GM19463 (cell line): ENCODE results near the gene MAP3K13.
"Not testable (repeated sequence)": the region's sequence is repeated elsewhere in the genome, so short reads cannot be mapped to it uniquely, and the experiment has no call there.

Source experiments
- ATAC-seq: cut with Tn5 transposase; IDR thresholded peaks from one replicate; pipeline ENCODE4 v1.9.1; 2021; ENCODE audit warnings: mild to moderate bottlenecking, moderate library complexity; ENCODE audit not compliant: unreplicated experiment

The MAP3K13 gene

DNA sequence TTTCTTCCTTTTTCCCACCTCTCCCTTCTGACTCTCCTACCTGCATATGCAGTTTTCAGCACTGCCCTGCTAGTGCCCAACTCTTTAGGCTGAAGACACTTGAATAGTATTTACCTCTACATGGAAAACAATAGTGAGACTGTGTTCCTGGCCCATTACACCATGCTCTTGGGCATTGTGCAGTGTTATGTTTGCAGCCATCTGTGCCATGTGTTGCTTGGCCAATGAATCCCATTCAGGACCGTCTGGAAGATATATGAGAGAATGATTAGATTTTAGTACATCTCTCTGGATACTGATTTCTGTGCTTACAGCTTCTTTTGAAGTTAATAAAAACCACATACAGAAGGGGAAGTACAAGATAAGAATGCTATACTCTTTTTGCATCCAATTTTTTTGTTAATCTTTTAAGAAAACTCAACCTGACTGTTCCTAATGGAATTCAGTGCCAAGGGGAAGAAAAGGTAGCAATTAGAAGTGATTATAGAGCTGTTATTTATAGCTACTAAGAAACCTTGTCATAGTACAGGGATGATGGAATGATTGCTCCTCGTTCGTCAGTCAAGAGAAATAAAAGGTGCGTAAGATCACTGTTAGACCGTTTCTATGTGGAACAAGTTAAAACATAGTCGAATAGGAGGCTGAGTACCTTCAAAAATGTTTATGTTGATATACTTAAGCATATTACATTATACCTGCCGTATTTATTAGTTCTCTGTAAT lies 77.0 kb downstream of the MAP3K13 start:
- ATAC-seq: no peak

DNA sequence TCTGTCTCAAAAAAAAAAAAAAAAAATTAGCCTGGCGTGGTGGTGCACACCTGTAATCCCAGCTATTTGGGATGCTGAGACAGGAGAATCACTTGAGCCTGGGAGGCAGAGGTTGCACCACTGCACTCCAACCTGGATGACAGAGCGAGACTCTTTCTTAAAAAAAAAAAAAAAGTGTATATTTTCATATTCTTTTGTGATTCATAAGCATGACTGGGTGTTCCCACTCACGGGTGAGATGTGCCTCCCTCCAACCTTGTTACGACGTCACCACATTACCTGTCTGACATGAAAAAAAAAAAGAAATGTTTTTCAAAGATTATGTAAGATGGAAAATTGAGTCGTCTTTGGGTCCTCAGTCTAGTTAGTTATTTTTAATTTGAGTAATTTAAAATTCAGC lies 79.1 kb downstream of the MAP3K13 start:
- ATAC-seq: no peak

DNA sequence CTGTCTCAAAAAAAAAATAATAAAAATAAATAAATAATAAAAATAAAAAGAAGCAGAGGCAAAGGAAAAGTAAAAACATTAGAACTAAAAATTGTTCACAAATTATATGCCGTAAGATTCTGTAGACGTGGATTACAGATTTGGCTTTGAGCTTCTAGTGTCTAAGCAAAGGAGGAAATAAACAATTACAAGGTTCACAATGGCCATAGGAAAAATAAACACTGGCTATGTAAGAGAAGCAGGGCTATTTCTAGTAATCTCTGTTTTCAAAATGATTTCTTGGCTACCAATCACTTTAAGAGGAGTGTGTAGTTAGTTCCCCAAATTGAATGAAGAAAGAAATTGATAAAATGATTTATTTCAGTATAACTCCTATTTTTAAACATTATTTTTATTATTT lies 81.4 kb downstream of the MAP3K13 start:
- ATAC-seq: no peak

DNA sequence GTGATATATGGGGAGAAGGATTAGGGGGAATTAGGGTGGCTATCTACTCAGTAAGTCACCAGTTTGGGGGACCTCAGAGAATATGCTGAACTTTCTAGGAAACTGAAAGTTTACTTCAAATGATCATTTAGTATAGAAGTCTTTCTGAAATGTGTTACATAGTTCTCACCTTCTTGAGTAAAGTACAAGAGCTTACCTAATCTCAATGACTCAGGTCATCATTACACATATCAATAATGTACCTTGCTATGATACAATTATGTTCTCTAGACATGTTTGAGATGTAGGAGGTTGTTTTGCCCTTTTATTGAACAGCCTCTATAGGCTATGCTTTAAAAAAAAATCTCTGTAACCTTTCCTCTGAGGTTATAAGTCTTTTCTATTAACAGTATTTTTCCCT lies 85.2 kb downstream of the MAP3K13 start:
- ATAC-seq: no peak

DNA sequence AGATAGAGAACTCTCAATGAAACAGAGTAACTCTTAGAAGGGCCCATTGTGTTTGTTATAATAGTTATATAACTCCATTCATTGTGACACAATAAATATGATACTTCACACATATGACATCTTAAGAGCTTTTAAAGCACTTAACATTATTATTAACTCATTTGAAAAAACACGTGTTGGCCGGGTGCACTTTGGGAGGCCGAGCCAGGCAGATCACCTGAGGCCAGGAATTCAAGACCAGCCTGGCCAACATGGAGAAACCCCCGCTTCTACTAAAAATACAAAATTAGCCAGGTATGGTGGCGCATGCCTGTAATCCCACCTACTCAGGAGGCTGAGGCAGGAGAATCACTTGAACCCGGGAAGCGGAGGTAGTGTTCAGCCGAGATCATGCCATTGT lies 88.5 kb downstream of the MAP3K13 start:
- not testable (repeated sequence) for ATAC-seq

DNA sequence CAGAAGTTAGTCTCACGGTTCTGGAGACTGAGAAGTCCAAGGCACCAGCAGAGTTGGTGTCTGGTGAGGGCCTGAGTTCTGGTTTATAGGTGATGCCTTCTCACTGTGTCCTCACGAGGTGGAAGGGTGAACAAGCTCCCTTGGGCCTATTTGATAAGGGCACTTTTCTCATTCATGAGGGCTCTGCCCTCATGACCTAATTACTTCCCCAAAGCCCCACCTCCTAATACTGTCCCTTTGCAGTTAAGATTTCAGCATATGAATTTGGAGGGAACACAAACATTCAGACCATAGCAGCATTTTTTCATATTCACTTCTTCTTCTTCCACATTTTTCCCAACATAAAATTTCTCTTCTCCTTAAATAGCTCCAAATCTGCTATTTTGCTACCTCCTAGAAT lies 94.4 kb downstream of the MAP3K13 start:
- no peak for ATAC-seq

DNA sequence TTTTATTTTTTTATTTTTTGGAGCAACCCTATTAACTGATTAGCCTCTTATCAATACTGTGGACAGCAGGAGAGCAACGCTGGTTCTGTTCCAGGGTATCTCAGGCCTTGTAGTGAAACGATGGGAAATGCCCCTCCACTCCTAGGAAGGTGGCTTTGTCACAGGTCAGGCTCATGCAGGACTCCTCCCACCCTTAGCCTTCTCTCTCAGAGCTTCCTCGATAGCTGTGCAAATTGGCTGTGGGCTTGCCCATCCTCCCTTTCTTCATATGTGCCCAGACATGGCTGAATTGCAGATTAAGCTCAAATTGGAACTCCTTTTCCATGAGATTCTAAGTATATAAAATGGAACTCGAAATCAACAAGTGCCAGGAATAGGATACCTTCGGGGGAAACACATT lies 97.4 kb downstream of the MAP3K13 start:
- ATAC-seq: no peak

DNA sequence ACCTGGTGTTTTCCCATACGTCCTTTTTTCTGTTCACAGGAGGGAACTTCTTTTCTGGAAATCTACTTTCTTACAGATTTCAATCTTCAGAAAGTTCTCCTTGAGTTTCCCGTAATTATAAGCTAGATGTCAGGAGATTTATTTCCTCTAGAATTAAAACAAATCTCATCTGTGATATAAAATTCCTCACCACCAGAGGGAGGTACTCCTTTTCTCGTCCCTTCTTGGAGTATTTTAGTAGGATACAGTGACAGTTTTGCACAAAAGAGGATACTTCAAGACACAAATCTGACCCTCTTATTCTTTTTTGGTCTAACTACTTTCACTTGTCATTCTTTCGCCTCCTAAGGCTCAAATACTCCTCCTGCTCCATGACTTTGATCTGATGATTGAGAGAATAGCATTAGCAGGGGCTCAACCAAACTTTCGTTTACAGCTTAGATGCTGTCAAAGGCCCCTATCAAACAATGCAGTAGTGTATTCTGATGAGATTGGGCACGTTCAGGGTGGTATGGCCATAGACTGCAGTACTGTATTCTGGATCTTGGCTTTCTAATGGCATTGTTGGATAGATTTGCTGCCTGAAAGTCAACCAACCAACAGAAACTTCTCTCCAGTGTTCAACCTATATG lies 97.9 kb downstream of the MAP3K13 start:
- ATAC-seq: no peak

DNA sequence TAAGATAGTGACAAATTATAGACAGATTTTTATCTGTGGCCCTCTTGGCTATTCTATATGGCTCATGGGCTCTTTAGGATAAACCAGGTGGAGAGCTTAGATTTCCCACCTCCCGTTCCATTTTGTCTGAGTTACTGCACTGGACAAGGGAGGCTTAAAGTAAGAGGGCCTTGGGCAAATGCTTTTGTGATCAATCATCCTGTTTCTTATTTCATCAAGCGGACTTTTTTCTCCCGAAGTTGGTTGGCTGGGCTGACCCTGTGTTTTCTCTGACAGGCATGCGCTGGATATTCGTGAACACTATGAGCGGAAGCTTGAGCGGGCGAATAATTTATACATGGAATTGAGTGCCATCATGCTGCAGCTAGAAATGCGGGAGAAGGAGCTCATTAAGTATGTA lies 102.5 kb downstream of the MAP3K13 start:
- ATAC-seq: no peak

DNA sequence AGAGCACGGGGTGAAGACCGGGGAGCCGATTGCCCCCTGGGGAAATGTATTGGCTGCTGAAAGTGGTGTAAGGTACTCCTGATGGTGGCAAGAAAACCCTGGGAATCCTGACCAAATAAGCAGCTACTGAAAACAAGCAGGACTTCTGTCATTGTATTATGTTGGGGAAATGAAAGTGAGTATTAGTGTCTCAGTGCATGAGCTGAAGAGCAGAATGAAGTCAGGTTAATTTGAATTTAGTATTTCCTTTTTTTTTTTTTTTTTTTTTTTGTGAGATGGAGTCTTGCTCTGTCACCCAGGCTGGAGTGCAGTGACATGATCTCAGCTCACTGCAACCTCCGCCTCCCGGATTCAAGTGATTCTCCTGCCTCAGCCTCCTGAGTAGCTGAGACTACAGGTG lies 103.2 kb downstream of the MAP3K13 start:
- ATAC-seq: not testable (repeated sequence)

DNA sequence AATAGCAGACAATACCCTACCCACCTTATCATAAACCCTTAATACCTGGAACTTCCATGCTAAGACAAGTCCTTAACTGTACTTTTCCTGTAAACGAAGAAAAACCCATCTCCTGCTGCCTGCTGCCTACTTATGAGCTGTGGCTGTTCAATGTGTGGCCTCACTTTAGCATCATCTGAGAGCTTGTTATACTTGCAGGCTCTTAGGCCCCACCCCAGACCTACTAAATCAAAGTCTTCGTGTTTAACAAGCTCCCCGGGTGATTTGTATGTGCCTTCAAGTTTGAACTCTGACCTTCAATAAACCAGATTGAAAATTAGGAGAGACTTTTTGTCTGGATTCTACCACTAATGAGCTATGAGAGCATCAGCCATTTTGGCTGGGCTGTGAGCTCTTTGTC lies 106.6 kb downstream of the MAP3K13 start:
- ATAC-seq: no peak

DNA sequence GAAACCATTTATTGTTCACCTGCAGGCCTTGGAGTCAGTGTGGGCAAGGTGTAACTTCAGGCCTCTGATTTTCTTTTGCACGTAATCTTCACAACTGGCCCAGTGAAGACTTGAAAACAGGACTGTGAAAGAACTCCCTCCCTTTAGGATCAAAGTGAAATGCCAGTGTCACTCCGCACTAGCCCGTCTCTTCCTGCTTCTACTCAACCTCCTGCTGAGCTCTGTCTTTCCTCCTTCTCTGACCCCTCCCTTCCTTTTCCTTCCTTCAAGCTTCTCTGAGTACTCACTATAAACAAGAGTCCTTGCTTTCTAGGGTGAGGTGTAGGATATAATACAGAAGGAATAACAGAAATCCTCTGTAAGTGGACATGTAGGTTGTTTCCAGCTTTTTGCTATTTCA lies 107.4 kb downstream of the MAP3K13 start:
- no peak for ATAC-seq

DNA sequence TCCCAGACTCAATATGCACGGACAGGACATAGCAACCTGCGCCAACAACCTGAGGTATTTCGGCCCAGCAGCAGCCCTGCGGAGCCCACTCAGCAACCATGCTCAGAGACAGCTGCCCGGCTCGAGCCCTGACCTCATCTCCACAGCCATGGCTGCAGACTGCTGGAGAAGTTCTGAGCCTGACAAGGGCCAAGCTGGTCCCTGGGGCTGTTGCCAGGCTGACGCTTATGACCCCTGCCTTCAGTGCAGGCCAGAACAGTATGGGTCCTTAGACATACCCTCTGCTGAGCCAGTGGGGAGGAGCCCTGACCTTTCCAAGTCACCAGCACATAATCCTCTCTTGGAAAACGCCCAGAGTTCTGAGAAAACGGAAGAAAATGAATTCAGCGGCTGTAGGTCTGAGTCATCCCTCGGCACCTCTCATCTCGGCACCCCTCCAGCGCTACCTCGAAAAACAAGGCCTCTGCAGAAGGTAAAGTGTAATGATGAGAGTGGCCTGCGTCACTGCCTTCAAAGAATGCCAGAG lies 110.4 kb downstream of the MAP3K13 start:
- no peak for ATAC-seq

DNA sequence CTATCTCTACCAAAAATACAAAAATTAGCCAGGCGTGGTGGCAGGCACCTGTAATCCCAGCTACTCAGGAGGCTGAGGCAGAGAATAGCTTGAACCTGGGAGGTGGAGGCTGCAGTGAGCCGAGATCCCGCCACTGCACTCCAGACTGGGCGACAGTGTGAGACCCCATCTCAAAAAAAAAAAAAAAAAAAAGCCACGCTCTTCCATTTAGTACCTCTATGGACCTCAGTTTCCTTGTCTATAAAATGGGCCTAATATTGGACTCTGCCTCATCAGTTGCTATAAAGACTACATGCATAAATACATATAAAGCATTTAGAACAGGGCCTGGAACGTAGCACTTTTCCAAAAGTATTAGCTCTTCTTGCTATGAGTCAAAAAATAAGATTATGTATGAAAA lies 112.0 kb downstream of the MAP3K13 start:
- not testable (repeated sequence) for ATAC-seq

DNA sequence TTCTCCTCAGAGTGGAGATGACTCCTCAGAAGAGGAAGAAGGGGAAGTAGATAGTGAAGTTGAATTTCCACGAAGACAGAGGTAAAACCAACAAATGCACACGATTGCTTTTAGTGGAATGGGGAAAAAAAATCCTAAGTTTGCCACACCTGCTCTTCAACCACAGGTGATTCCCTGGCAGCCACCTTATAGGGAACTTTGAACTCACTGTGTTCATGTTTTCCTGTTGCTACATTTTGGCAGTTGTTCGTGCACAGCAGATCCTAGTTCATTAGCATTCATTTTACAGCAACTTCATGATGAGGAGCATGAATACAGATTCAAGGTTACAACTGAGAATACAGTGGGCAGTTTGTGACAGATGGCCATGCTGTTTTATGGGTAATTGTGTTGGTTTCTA lies 114.4 kb downstream of the MAP3K13 start:
- ATAC-seq: no peak

DNA sequence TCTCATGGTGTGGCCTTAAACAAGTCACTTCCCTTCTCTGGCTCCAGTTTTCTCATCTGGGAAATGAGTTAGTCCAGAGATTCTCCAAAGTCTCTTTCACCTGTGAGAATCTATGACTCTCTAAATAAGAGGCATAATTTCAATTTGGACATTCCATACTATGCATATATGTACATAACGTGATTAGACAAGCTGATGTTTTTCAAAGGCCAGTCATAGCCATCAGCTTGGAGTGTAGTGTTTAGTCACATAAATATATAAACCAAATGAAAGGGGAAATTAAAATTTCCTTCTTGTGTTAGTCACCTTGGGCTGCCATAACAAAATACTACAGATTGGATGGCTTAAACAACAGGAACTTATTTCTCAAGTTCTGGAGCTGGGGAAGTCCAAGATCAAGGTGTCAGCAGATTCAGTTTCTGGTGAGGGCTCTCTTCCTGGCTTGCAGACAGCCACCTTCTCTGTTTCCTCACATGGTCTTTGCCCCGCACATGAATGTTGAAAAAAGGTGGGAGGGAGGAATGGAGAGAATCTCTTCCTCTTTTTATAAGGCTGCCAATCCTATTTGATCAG lies 116.5 kb downstream of the MAP3K13 start:
- ATAC-seq: no peak

DNA sequence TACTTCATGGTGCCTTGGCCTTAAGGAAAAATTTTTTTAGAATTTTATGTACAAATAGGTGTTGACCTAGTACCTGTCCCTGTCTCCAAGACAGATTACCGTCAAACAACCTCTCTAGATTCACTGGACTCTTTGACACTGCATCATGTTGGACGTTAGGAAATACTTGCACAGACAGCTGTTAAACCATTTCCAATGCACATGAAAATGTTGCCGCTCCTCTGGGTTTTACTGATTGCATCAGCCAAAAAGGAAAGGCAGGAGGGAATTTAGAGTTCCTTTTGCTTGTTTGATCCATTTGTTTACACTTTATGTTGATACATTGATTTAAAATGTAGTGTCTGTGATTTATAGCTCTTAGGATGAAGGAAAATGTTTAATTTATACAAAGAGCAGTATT lies 121.4 kb downstream of the MAP3K13 start:
- no peak for ATAC-seq

DNA sequence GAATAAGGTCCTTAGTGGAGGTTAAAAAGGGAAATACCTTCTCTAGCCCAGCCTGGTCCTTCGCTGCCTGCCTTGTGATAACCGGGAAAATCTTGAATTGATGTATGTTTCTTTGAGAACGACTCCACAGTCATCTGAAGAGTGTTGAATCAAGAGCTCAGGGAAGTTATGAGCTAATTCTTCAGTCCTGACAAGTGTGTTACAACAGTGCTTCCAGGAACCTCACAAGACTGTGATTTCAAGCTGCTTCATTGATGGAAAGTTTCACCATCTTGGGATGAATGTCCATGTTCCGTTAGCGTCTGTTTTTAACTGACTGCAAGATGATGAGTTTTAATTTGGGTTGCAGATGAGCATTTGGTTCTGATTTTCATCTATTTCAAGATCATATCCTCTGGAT lies 123.5 kb downstream of the MAP3K13 start:
- no peak for ATAC-seq

DNA sequence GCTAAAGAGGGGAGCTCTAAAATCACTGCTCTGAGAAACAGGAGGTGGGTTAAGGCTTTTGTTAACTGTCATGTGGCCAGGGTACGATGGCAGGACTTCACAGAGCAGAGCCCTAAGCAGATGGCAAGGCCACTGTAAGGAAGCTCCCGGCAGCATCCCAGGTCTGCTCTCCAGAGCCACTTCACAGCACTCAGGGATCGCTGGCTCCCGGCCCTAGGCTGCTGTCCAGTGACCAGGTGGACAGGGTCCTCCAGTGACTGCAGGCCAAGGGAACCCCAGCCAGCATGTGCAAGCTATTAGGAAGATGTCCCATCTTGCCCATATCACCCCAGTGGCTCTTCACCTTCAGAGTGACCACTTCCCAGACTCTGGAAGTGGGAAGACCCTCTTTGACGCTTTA lies 125.5 kb downstream of the MAP3K13 start:
- no peak for ATAC-seq

DNA sequence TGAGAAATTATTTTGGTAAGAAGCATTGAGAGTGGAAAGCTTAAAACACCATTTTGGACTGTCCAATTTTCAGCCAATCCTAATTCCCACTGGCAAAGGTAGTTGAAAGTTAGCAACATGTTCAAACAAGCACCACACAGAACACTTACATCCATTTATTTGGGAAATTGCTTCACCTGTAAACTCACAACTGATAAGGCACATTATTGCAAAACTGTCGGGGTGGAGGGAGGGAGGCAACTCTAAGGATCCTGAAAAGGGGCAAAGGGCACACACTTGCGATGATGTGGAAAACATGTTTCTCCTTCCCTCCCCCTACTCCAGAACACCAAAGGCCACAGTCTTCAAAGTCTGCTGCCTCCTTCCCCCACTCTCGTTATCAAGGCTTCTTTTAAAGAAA lies 126.5 kb downstream of the MAP3K13 start:
- ATAC-seq: no peak

DNA sequence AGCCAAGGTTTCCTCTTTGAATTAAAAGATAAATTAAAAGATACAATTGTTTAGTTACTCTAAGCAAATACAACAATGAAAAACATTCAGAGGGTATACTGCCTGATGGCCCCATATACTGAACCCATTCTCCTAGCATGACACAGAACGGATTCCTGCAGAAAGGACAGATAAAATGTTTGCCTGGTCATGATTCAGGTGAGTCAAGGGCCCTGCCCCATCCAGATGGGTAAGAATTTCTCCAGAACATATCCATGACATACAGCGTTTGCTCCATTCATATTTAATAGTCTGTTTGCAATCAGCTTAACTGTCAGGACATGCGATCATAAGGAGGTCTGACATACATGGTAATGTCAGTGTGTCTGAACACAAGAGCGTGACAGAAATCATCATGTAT lies 127.3 kb downstream of the MAP3K13 start:
- ATAC-seq: no peak
